Neural cell (in vitro differentiated cells): Measurements from ENCODE around the gene LIPK. TPM values are rescaled to one million over a fixed set of nuclear protein-coding genes. Genes with fewer than 3 reads are reported as not detected.

Experiments
- H2AFZ ChIP-seq: fragments of 200-600, 300-800 bp; sonication (generic), shearing (Covaris generic); 2 replicates; pipeline ENCODE4 v1.6.0; 2014; ENCODE audit warnings: low read depth, mild to moderate bottlenecking, antibody characterized with exemption, low read length, moderate library complexity
- H3F3A ChIP-seq: fragments of 200-600 bp; shearing (Covaris generic); 2 replicates; pipeline ENCODE4 v1.6.1; 2016; ENCODE audit warnings: mild to moderate bottlenecking, moderate library complexity, mixed read lengths, antibody characterized with exemption, low read length; ENCODE audit not compliant: insufficient read depth, poor library complexity, severe bottlenecking
- H3K27ac ChIP-seq: fragments of 200-600, 300-800 bp; sonication (generic), shearing (Covaris generic); 2 replicates; pipeline ENCODE4 v1.5.1; 2014; ENCODE audit warnings: mild to moderate bottlenecking, low read length, moderate library complexity
- H3K27me3 ChIP-seq: fragments of 300-800, 200-600 bp; sonication (generic), shearing (Covaris generic); 2 replicates; pipeline ENCODE4 v1.6.0; 2014; ENCODE audit warnings: mild to moderate bottlenecking, low read depth, low read length, moderate library complexity; ENCODE audit not compliant: insufficient read depth
- H3K36me3 ChIP-seq: fragments of 300-800, 200-600 bp; sonication (generic), shearing (Covaris generic); 2 replicates; pipeline ENCODE4 v1.5.1; 2014; ENCODE audit warnings: mild to moderate bottlenecking, antibody characterized with exemption, low read length, moderate library complexity; ENCODE audit not compliant: insufficient read depth
- H3K4me2 ChIP-seq: fragments of 300-800, 200-600 bp; sonication (generic), shearing (Covaris generic); 2 replicates; pipeline ENCODE4 v1.6.0; 2014; ENCODE audit warnings: mild to moderate bottlenecking, low read length
- H3K4me3 ChIP-seq: fragments of 300-800, 200-600 bp; sonication (generic), shearing (Covaris generic); 2 replicates; pipeline ENCODE4 v1.5.1; 2014; ENCODE audit warnings: mild to moderate bottlenecking, low read length, moderate library complexity
- H3K79me2 ChIP-seq: fragments of 200-600 bp; shearing (Covaris generic); replicated peaks from 2 replicates; pipeline ENCODE4 v1.6.0; 2014; ENCODE audit warnings: mild to moderate bottlenecking, low read length, moderate library complexity; ENCODE audit not compliant: insufficient read depth
- H3K9ac ChIP-seq: fragments of 300-800, 200-600 bp; sonication (generic), shearing (Covaris generic); 2 replicates; pipeline ENCODE4 v1.6.1; 2016; ENCODE audit warnings: mild to moderate bottlenecking, low read length, mixed read lengths
- H3K9me2 ChIP-seq: fragments of 200-600 bp; shearing (Covaris generic); 2 replicates; pipeline ENCODE4 v1.6.1; 2016; ENCODE audit warnings: mild to moderate bottlenecking, low read length, mixed read lengths; ENCODE audit not compliant: insufficient read depth
- H3K9me3 ChIP-seq: fragments of 200-600, 300-800 bp; sonication (generic), shearing (Covaris generic); 2 replicates; pipeline ENCODE4 v1.6.1; 2016; ENCODE audit warnings: mild to moderate bottlenecking, mixed run types, low read length, moderate library complexity, mixed read lengths
- H4K20me1 ChIP-seq: fragments of 200-600 bp; shearing (Covaris generic); 2 replicates; pipeline ENCODE4 v1.6.1; 2016; ENCODE audit warnings: mild to moderate bottlenecking, mixed run types; ENCODE audit not compliant: insufficient read depth
- EP300 ChIP-seq: fragments of 450-650 bp; conservative IDR thresholded peaks from 2 replicates; pipeline ENCODE4 v1.6.1; 2014; ENCODE audit warnings: antibody characterized with exemption, mild to moderate bottlenecking, moderate library complexity; ENCODE audit not compliant: poor library complexity, severe bottlenecking
- EZH2 ChIP-seq: fragments of 200-600, 300-800 bp; shearing (Covaris generic), sonication (generic); IDR thresholded peaks from 2 replicates; pipeline ENCODE4 v1.6.1; 2014; ENCODE audit warnings: antibody characterized with exemption, low read length, borderline replicate concordance, mild to moderate bottlenecking; ENCODE audit not compliant: insufficient read depth, poor library complexity, severe bottlenecking
- MXI1 ChIP-seq: fragments of 450-650 bp; conservative IDR thresholded peaks from 2 replicates; pipeline ENCODE4 v1.6.1; 2014; ENCODE audit warnings: antibody characterized with exemption, mild to moderate bottlenecking; ENCODE audit not compliant: poor library complexity, severe bottlenecking
- POLR2AphosphoS5 ChIP-seq: IDR thresholded peaks from 2 replicates; pipeline ENCODE4 v1.6.1; 2012
- RAD21 ChIP-seq: fragments of 450-650 bp; conservative IDR thresholded peaks from 2 replicates; pipeline ENCODE4 v1.6.1; 2014; ENCODE audit warnings: antibody characterized with exemption, mild to moderate bottlenecking, moderate library complexity
- SMC3 ChIP-seq: fragments of 450-650 bp; conservative IDR thresholded peaks from 2 replicates; pipeline ENCODE4 v1.6.1; 2014; ENCODE audit warnings: antibody characterized with exemption, mild to moderate bottlenecking, moderate library complexity; ENCODE audit not compliant: poor library complexity
- TAF1 ChIP-seq: IDR thresholded peaks from 2 replicates; pipeline ENCODE4 v1.6.1; 2012; ENCODE audit warnings: low read depth
- polyA plus RNA-seq: library from polyadenylated mRNA; depleted of rRNA; stranded (reverse); fragments of >200 nt; gene quantifications from 2 replicates; pipeline ENCODE4 v1.2.3, GENCODE V29; 2014
- TF ChIP-seq, protein P1 (sequence below): fragments of 450-650 bp; IDR thresholded peaks from 2 replicates; pipeline ENCODE4 v1.5.1; 2014; ENCODE audit warnings: antibody characterized with exemption, mild to moderate bottlenecking, moderate library complexity; ENCODE audit not compliant: poor library complexity, severe bottlenecking
- TF ChIP-seq, protein P2 (sequence below): IDR thresholded peaks from 2 replicates; pipeline ENCODE4 v1.6.1; 2012; ENCODE audit warnings: borderline replicate concordance

The LIPK gene
- polyA plus RNA-seq, 1 donor from 2014 or later: not detected

DNA sequence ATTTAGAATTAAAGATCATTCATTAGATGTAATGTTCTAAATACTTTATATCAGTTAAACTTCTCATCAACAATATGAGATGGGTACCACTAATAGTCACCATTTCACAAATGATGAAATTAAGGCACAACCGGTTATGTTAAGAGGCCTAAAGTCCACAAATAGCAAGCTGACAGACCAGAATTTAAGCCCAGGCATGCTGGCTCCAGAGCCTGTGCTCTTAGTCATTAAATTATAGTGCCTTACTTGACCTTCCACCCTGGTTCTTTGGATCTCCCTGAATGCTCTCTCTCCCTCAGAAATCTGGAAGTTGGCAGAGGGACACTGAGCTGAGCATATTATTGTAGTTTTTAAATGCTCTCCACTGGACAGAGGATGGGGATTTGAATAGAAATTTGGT is 57.4 kb downstream of the LIPK start:
- Histone ChIP-seq H3K36me3 (no peaks in the 10 kb centered on the region), H3K9me3 (no peaks in the 10 kb centered on the region)
- TF ChIP-seq POLR2AphosphoS5 (no peak), TAF1 (no peak), MXI1 (no peak), RAD21 (no peak), SMC3 (no peak), EZH2 (no peak), EP300 (no peak)
- TF ChIP-seq, protein P1, sequence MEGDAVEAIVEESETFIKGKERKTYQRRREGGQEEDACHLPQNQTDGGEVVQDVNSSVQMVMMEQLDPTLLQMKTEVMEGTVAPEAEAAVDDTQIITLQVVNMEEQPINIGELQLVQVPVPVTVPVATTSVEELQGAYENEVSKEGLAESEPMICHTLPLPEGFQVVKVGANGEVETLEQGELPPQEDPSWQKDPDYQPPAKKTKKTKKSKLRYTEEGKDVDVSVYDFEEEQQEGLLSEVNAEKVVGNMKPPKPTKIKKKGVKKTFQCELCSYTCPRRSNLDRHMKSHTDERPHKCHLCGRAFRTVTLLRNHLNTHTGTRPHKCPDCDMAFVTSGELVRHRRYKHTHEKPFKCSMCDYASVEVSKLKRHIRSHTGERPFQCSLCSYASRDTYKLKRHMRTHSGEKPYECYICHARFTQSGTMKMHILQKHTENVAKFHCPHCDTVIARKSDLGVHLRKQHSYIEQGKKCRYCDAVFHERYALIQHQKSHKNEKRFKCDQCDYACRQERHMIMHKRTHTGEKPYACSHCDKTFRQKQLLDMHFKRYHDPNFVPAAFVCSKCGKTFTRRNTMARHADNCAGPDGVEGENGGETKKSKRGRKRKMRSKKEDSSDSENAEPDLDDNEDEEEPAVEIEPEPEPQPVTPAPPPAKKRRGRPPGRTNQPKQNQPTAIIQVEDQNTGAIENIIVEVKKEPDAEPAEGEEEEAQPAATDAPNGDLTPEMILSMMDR: no peak
- TF ChIP-seq, protein P2, sequence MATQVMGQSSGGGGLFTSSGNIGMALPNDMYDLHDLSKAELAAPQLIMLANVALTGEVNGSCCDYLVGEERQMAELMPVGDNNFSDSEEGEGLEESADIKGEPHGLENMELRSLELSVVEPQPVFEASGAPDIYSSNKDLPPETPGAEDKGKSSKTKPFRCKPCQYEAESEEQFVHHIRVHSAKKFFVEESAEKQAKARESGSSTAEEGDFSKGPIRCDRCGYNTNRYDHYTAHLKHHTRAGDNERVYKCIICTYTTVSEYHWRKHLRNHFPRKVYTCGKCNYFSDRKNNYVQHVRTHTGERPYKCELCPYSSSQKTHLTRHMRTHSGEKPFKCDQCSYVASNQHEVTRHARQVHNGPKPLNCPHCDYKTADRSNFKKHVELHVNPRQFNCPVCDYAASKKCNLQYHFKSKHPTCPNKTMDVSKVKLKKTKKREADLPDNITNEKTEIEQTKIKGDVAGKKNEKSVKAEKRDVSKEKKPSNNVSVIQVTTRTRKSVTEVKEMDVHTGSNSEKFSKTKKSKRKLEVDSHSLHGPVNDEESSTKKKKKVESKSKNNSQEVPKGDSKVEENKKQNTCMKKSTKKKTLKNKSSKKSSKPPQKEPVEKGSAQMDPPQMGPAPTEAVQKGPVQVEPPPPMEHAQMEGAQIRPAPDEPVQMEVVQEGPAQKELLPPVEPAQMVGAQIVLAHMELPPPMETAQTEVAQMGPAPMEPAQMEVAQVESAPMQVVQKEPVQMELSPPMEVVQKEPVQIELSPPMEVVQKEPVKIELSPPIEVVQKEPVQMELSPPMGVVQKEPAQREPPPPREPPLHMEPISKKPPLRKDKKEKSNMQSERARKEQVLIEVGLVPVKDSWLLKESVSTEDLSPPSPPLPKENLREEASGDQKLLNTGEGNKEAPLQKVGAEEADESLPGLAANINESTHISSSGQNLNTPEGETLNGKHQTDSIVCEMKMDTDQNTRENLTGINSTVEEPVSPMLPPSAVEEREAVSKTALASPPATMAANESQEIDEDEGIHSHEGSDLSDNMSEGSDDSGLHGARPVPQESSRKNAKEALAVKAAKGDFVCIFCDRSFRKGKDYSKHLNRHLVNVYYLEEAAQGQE: no peak

DNA sequence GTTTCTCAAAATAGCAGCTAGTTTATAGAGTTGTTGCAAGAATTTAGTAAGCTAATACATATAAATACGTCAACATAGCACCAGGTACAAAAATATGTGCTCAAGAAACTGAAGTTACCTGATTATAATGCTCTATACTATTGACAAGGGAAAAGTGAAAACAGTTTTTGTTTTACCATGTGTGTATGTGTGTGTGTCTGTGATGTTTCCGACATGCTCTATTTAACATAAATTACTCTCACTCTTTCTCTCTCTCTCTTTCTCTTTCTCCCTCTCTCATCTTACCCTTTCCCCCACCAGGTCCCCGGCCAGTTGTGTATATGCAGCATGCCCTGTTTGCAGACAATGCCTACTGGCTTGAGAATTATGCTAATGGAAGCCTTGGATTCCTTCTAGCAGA is 58.1 kb downstream of the LIPK start:
- no peaks in the 10 kb centered on the region for H3K9me2 ChIP-seq
- no peaks in the 10 kb centered on the region for H3K36me3 ChIP-seq
- no peak overlapping the region for H3K9ac ChIP-seq
- no peak overlapping the region for H2AFZ ChIP-seq
- H3K4me3 ChIP-seq: no peak overlapping the region
- no peaks in the 10 kb centered on the region for H3K9me3 ChIP-seq
- no peak overlapping the region for H3K4me2 ChIP-seq
- no peaks in the 10 kb centered on the region for H3F3A ChIP-seq
- no peak overlapping the region for H3K27ac ChIP-seq
- H4K20me1 ChIP-seq: no peaks in the 10 kb centered on the region
- no peaks in the 10 kb centered on the region for H3K79me2 ChIP-seq
- no peak for TF ChIP-seq SMC3
- TF ChIP-seq TAF1: no peak
- TF ChIP-seq POLR2AphosphoS5: no peak
- no peak for TF ChIP-seq EP300
- TF ChIP-seq, protein P1: no peak
- no peak for TF ChIP-seq MXI1
- TF ChIP-seq, protein P2: no peak
- no peak for TF ChIP-seq EZH2
- TF ChIP-seq RAD21: no peak
- H3K27me3 ChIP-seq: no peaks in the 10 kb centered on the region

More for the DNA sequence above, 57.4 kb downstream of the LIPK start:
- no peak overlapping the region for H3K4me3 ChIP-seq
- H3K4me2 ChIP-seq: no peak overlapping the region
- H3K27me3 ChIP-seq: no peaks in the 10 kb centered on the region
- no peak overlapping the region for H3K9ac ChIP-seq
- H3K79me2 ChIP-seq: no peaks in the 10 kb centered on the region
- no peak overlapping the region for H3K27ac ChIP-seq
- no peak overlapping the region for H2AFZ ChIP-seq
- H3F3A ChIP-seq: no peaks in the 10 kb centered on the region
- no peaks in the 10 kb centered on the region for H4K20me1 ChIP-seq
- no peaks in the 10 kb centered on the region for H3K9me2 ChIP-seq
